Measurements from ENCODE around the gene FAM120B. TPM values are rescaled to one million over a fixed set of nuclear protein-coding genes. Genes with fewer than 3 reads are reported as not detected.

Gene FAM120B
- total RNA-seq, 2 donors from 2014 or later, result 17.2 to 23.2 TPM

Other genes with a start within 250 kb of the FAM120B start
- 1 to 10 TPM; 1.7 to 2.3 TPM for gene DLL1, start 15.7 kb upstream of the FAM120B start, total RNA-seq
- 100 to 1,000 TPM; 169 to 174 TPM for gene PSMB1, start 246.5 kb downstream of the FAM120B start, total RNA-seq
- gene TBP, start 247.6 kb downstream of the FAM120B start, total RNA-seq, result 10 to 100 TPM; 25.8 to 29.0 TPM